OCI-LY7 (cell line): ENCODE data around the gene TFE3. TPM values are rescaled to one million over a fixed set of nuclear protein-coding genes. Genes with fewer than 3 reads are reported as not detected.

Experiments
- BruUV-seq: library from RNA; stranded (reverse); fragments of 400-500 nt; replicated peaks from 2 replicates; lab custom pipeline; 2021; lab: Mats Ljungman, UMichigan
- CTCF ChIA-PET: fragments of 300-600 bp; sonication (Branson Sonifier 250); formaldehyde crosslinking; loops from one replicate; lab custom pipeline; 2022; ENCODE audit warnings: antibody characterized with exemption; ENCODE audit not compliant: unreplicated experiment; lab: Charles Lee
- POLR2A ChIA-PET: fragments of 300-600 bp; sonication (Branson Sonifier 250); formaldehyde crosslinking; loops from one replicate; lab custom pipeline; 2022; ENCODE audit warnings: antibody characterized with exemption; lab: Charles Lee
- DNase-seq: peaks from one replicate; pipeline ENCODE4 v3.0.0-alpha.2; 2015; ENCODE audit warnings: low spot score
- H2AFZ ChIP-seq: fragments of 200-600 bp; sonication (generic), shearing (Covaris generic); 2 replicates; pipeline ENCODE4 v1.6.1; 2014; ENCODE audit warnings: mild to moderate bottlenecking, antibody characterized with exemption, low read length, moderate library complexity
- H3K27ac ChIP-seq: fragments of 200-600 bp; sonication (generic); 2 replicates; pipeline ENCODE4 v1.5.1; 2014; ENCODE audit warnings: mixed run types, low read depth, mild to moderate bottlenecking, moderate library complexity, low read length, inconsistent platforms; ENCODE audit not compliant: poor library complexity, severe bottlenecking
- H3K36me3 ChIP-seq: fragments of 200-600 bp; sonication (generic); 2 replicates; pipeline ENCODE4 v1.6.1; 2014; ENCODE audit warnings: mild to moderate bottlenecking, antibody characterized with exemption, low read length, moderate library complexity, mixed read lengths; ENCODE audit not compliant: insufficient read depth
- H3K4me1 ChIP-seq: fragments of 200-600 bp; sonication (generic); 2 replicates; pipeline ENCODE4 v1.5.1; 2014; ENCODE audit warnings: mild to moderate bottlenecking, low read length; ENCODE audit not compliant: insufficient read depth, poor library complexity, severe bottlenecking
- H3K4me2 ChIP-seq: fragments of 200-600 bp; sonication (generic); 2 replicates; pipeline ENCODE4 v1.6.1; 2014; ENCODE audit warnings: mild to moderate bottlenecking, low read length
- H3K4me3 ChIP-seq: fragments of 200-600 bp; sonication (generic); 2 replicates; pipeline ENCODE4 v1.5.1; 2014; ENCODE audit warnings: mild to moderate bottlenecking, low read depth, low read length; ENCODE audit not compliant: poor library complexity, severe bottlenecking
- H3K79me2 ChIP-seq: fragments of 200-600 bp; sonication (generic); 2 replicates; pipeline ENCODE4 v1.6.1; 2016; ENCODE audit warnings: low read depth, mild to moderate bottlenecking, low read length, moderate library complexity, mixed read lengths; ENCODE audit not compliant: insufficient read depth
- H3K9me2 ChIP-seq: fragments of 200-600 bp; sonication (generic); 2 replicates; pipeline ENCODE4 v1.6.1; 2016; ENCODE audit warnings: mild to moderate bottlenecking, low read length, mixed read lengths; ENCODE audit not compliant: insufficient read depth
- H3K9me3 ChIP-seq: fragments of 200-600 bp; sonication (generic); 2 replicates; pipeline ENCODE4 v1.6.1; 2014; ENCODE audit warnings: mild to moderate bottlenecking, mixed run types, low read length, mixed read lengths
- H4K20me1 ChIP-seq: fragments of 200-600 bp; sonication (generic); 2 replicates; pipeline ENCODE4 v1.6.1; 2014; ENCODE audit warnings: mild to moderate bottlenecking, antibody characterized with exemption, low read length, moderate library complexity, mixed read lengths; ENCODE audit not compliant: insufficient read depth
- CTCF ChIP-seq: fragments of 200-600 bp; sonication (generic); conservative IDR thresholded peaks from 2 replicates; pipeline ENCODE4 v1.5.1; 2014; ENCODE audit warnings: mild to moderate bottlenecking, antibody characterized with exemption, low read length, moderate library complexity, mixed read lengths
- EZH2phosphoT487 ChIP-seq: fragments of 200-600 bp; sonication (generic); IDR thresholded peaks from 2 replicates; pipeline ENCODE4 v1.6.1; 2018; ENCODE audit warnings: low read depth, borderline replicate concordance, mild to moderate bottlenecking, mixed run types, antibody characterized with exemption, low read length, moderate library complexity, mixed read lengths
- intact Hi-C: fragments of 100-400 bp; cut with micrococcal nuclease; formaldehyde crosslinking; loops from one replicate; pipeline ENCODE4 v1.10.0; 2022; ENCODE audit not compliant: unreplicated experiment
- total RNA-seq, 2 experiments: library from RNA; depleted of rRNA in 1 of 2; stranded (reverse); fragments of >200 nt in 1 of 2; shearing (Covaris generic) in 1 of 2; gene quantifications; 2 replicates each; pipeline ENCODE4 v1.2.3, GENCODE V29; 2014 to 2022

TFE3 gene
- total RNA-seq, 2 experiments from 2014 or later = 10.2 to 19.0 TPM

- ChIA-PET CTCF (no interaction called here), POLR2A (interaction anchor here (0.6 to 0.7 kb wide), 2 partner anchors 12 to 31 kb away, joined by 3 to 4 read pairs; no protein-coding TSS in a partner anchor)
- Histone ChIP-seq H3K27ac (no peak overlapping the region), H3K4me2 (no peak overlapping the region), H3K79me2 (no peaks in the 10 kb centered on the region), H3K9me3 (no peaks in the 10 kb centered on the region), H2AFZ (no peak overlapping the region), H4K20me1 (no peaks in the 10 kb centered on the region), H3K9me2 (no peaks in the 10 kb centered on the region), H3K36me3 (no peaks in the 10 kb centered on the region), H3K4me1 (peaks cover 4% of the 10 kb centered on the region), H3K4me3 (no peak overlapping the region)
- TSS peak; percentile 74 for BruUV-seq
- TF ChIP-seq CTCF = no peak
- no peak for TF ChIP-seq EZH2phosphoT487
- intact Hi-C loops = no loop called here
- DNase-seq = no peak
Measured at GRCh38 chrX:49082271-49082871, 39.2 kb upstream of the TFE3 start.

GRCh38 chrX:49079489-49080428 is 36.6 kb upstream of the TFE3 start, which contains the start of gene WDR45:
Gene WDR45 (minus strand): TSS chrX:49079887. CDS start chrX:49078095, 1,792 bp downstream.
- POLR2A ChIA-PET = interaction anchor here (0.6 to 0.7 kb wide), 5 partner anchors 17 to 829 kb away, joined by 3 to 10 read pairs (median 3); partner anchors contain the start of gene SLC35A2
- TSS peak; percentile 76 for BruUV-seq
- H3K9me2 ChIP-seq = no peaks in the 10 kb centered on the region
- TF ChIP-seq CTCF (no peak), EZH2phosphoT487 (no peak)
- peak within 1 kb of the TSS; percentile 89 for H3K4me2 ChIP-seq
- peak within 1 kb of the TSS; percentile 79 for H2AFZ ChIP-seq
- DNase-seq = peak; percentile 64
- peaks cover 4% of the 10 kb centered on the region for H3K4me1 ChIP-seq
- intact Hi-C loops = no loop called here
- H3K4me3 ChIP-seq = peak within 1 kb of the TSS; percentile 80
- no peaks in the 10 kb centered on the region for H3K79me2 ChIP-seq
- H4K20me1 ChIP-seq = no peaks in the 10 kb centered on the region
- peak within 1 kb of the TSS; percentile 54 for H3K27ac ChIP-seq
- CTCF ChIA-PET = interaction anchor here (0.6 kb wide), 1 partner anchor 78 kb away, joined by 3 read pairs; the partner anchor contains the start of gene GRIPAP1
- H3K36me3 ChIP-seq = no peaks in the 10 kb centered on the region
- H3K9me3 ChIP-seq = no peaks in the 10 kb centered on the region
